ENCODE measurements around the gene MACF1. TPM values are rescaled to one million over a fixed set of nuclear protein-coding genes. Genes with fewer than 3 reads are reported as not detected.

Gene MACF1
- total and polyA plus RNA-seq, 2 of the 13 experiments (the other 11 are each of a cell fraction or from before 2014, with no cell fraction given), result 36.7 to 65.4 TPM

GRCh38 chr1:39239968-39240367 lies 35.5 kb downstream of the MACF1 start (continued):
- TF ChIP-seq TFDP2 (CRISPR knock-in tag; IDR thresholded peaks at IDR 0.05) (no peak), KMT2A (CRISPR knock-in tag; IDR thresholded peaks at IDR 0.05) (no peak), ZNF530 (CRISPR knock-in tag; IDR thresholded peaks at IDR 0.05; ENCODE audit: low read depth) (no peak), SIN3A (IDR thresholded peaks at IDR 0.05; ENCODE audit: borderline replicate concordance, low read depth, low read length) (no peak)

GRCh38 chr1:39243302-39243701 lies 38.8 kb downstream of the MACF1 start:
- TF ChIP-seq ZNF383 (CRISPR knock-in tag; IDR thresholded peaks at IDR 0.05; ENCODE audit: borderline replicate concordance) (no peak), ELF3 (CRISPR knock-in tag; IDR thresholded peaks at IDR 0.05) (no peak), ZBTB38 (CRISPR knock-in tag; IDR thresholded peaks at IDR 0.05) (no peak), FOXO4 (CRISPR knock-in tag; conservative IDR thresholded peaks at IDR 0.05) (no peak)
- intact Hi-C loops (cut with micrococcal nuclease; ENCODE audit: unreplicated experiment), result no loop called here
- DNase-seq (ENCODE audit: low spot score), result no peak
- no peaks in the 10 kb centered on the region for H3K79me2 ChIP-seq (ENCODE audit: insufficient read depth, low read length)
- no peak overlapping the region for H2AFZ ChIP-seq (ENCODE audit: low read length)
- no peak overlapping the region for H3K27ac ChIP-seq (ENCODE audit: extremely low read length, insufficient read depth, low read length)
- H3K36me3 ChIP-seq (replicated peaks in 1 of 2; ENCODE audit: control insufficient read depth in 1 of 2, insufficient read depth in 2 of 2, low read length in 2 of 2), result no peaks in the 10 kb centered on the region; a peak in 1 of 5 replicates
- no peak for FAIRE-seq
- WGBS (ENCODE audit: low lambda C conversion rate), result 89% methylated on average over 2 of the region's 2 CpGs
- no peak overlapping the region for H3K4me2 ChIP-seq (ENCODE audit: low read depth, low read length)
- peaks cover 1% of the 10 kb centered on the region; the same call in 1 of the 2 replicates for H3K4me1 ChIP-seq (ENCODE audit: insufficient read depth, low read length)
- ChIA-PET CTCF (ENCODE audit: low intra/inter-chr PET ratio, low total read pairs) (no interaction called here), POLR2A (no interaction called here)
- BruUV-seq (replicated peaks), result no TSS peak
- H4K20me1 ChIP-seq (ENCODE audit: insufficient read depth, low read length), result no peaks in the 10 kb centered on the region
- H3K9ac ChIP-seq (ENCODE audit: insufficient read depth, low read depth, low read length), result no peak overlapping the region
- H3K27me3 ChIP-seq (ENCODE audit: control insufficient read depth in 1 of 2, insufficient read depth in 2 of 2, low read length in 2 of 2), result no peaks in the 10 kb centered on the region
- H3K4me3 ChIP-seq (replicated peaks in 1 of 3; ENCODE audit: insufficient read depth in 1 of 3, low read depth in 2 of 3, low read length in 3 of 3), result no peak overlapping the region
- in situ Hi-C loops (cut with HindIII; ENCODE audit: extremely low pct_ligation_motif_present, low pct_unique_long_range_greater_than_20kb), result no loop called here
- H3K9me3 ChIP-seq (ENCODE audit: low read length), result no peaks in the 10 kb centered on the region
- no peak for ATAC-seq

Data from HepG2 (cell line).